Suprapubic skin (tissue), 4 donors: ENCODE measurements around the gene SLC2A9.

Experiments
- EP300 ChIP-seq: sonication (generic); formaldehyde crosslinking; IDR thresholded peaks from one replicate; pipeline ENCODE4 v1.6.1; 2017; ENCODE audit warnings: antibody characterized with exemption
- POLR2A ChIP-seq, 2 donors: fragments of 450-650 bp; IDR thresholded peaks; one replicate each; pipeline ENCODE4 v1.6.1; 2017; ENCODE audit warnings: antibody characterized with exemption in 2 of 2, mild to moderate bottlenecking in 2 of 2, moderate library complexity in 2 of 2
- POLR2AphosphoS5 ChIP-seq, 3 donors: sonication (generic); formaldehyde crosslinking; IDR thresholded peaks; one replicate each; pipeline ENCODE4 v1.6.1; 2017; ENCODE audit warnings: antibody characterized with exemption in 3 of 3
- TF ChIP-seq, protein P1 (sequence below), 2 donors: fragments of 200-600 bp in 1 of 2; fragments of 450-650 bp in 1 of 2; sonication (generic) in 1 of 2; IDR thresholded peaks; one replicate each; pipeline ENCODE4 v1.5.1; 2016 to 2019; ENCODE audit warnings: antibody characterized with exemption in 2 of 2, mild to moderate bottlenecking in 1 of 2, moderate library complexity in 1 of 2

DNA sequence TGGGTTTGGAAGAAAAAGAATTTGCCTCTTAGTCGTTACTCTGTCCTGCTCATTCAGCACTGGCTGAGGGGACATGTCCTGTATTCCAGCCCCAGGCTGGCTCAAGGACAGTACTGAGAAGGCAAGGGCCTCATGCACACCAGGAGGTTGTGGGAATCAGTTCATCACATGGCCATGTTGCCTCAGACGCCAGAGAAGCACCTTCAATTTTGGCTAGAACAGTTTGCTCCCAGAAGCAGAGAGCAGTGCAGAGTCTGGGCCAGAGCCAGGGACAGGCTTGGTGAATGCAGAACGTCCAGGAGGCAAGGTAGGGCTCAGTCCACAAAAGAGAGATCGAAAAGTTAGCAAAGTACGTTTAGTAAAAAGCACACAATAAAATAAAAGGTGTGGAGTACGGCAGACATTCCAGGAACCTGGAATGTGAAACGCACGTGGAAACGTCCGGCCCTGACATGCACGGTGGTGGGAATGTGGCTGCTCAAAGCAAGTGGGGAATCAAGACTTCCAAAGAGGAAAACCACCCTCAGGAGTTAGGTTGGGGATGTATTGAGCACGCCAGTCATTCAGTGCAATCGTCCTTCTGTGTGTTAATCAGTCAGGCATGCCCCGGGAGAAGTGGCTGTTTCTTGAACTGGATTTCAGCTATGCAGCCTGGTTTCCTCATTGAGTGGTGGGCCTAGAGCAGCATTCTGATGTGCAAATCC is 1.2 kb upstream of the SLC2A9 start:
- TF ChIP-seq, protein P1, sequence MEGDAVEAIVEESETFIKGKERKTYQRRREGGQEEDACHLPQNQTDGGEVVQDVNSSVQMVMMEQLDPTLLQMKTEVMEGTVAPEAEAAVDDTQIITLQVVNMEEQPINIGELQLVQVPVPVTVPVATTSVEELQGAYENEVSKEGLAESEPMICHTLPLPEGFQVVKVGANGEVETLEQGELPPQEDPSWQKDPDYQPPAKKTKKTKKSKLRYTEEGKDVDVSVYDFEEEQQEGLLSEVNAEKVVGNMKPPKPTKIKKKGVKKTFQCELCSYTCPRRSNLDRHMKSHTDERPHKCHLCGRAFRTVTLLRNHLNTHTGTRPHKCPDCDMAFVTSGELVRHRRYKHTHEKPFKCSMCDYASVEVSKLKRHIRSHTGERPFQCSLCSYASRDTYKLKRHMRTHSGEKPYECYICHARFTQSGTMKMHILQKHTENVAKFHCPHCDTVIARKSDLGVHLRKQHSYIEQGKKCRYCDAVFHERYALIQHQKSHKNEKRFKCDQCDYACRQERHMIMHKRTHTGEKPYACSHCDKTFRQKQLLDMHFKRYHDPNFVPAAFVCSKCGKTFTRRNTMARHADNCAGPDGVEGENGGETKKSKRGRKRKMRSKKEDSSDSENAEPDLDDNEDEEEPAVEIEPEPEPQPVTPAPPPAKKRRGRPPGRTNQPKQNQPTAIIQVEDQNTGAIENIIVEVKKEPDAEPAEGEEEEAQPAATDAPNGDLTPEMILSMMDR (IDR thresholded peaks at IDR 0.05): no peak
- no peak for TF ChIP-seq POLR2AphosphoS5 (IDR thresholded peaks at IDR 0.05)
- no peak for TF ChIP-seq POLR2A (IDR thresholded peaks at IDR 0.05)
- TF ChIP-seq EP300: no peak
